ENCODE measurements around the gene SLC25A44.

Gene SLC25A44

GRCh38 chr1:156244126-156244525 lies 50.2 kb downstream of the SLC25A44 start:
- DNase-seq: no peak

GRCh38 chr1:156244712-156245111 lies 50.8 kb downstream of the SLC25A44 start:
- DNase-seq: no peak

- peak; percentile 9 to 46 for DNase-seq
Observed at GRCh38 chr1:156245451-156246232, 51.7 kb downstream of the SLC25A44 start.

- no peak for DNase-seq
Observed at GRCh38 chr1:156246241-156246780, 52.4 kb downstream of the SLC25A44 start.

- no peak for DNase-seq
Observed at GRCh38 chr1:156246781-156247459, 53.0 kb downstream of the SLC25A44 start.

GRCh38 chr1:156247460-156248322 lies 53.8 kb downstream of the SLC25A44 start, which contains the start of gene PAQR6:
Gene PAQR6 (minus strand): TSS chr1:156248056. CDS start chr1:156246731, 1,325 bp downstream.
- no peak for DNase-seq

- DNase-seq: no peak
Observed at GRCh38 chr1:156248323-156248683, 54.4 kb downstream of the SLC25A44 start.

- DNase-seq: no peak
Observed at GRCh38 chr1:156249593-156249992, 55.7 kb downstream of the SLC25A44 start.

GRCh38 chr1:156251527-156251926 lies 57.6 kb downstream of the SLC25A44 start:
- no peak for DNase-seq

GRCh38 chr1:156253634-156254033 lies 59.7 kb downstream of the SLC25A44 start:
- DNase-seq: no peak

GRCh38 chr1:156257711-156258110 lies 63.8 kb downstream of the SLC25A44 start:
- DNase-seq: no peak

GRCh38 chr1:156258859-156259258 lies 65.0 kb downstream of the SLC25A44 start:
- DNase-seq: no peak

GRCh38 chr1:156259805-156260204 lies 65.9 kb downstream of the SLC25A44 start:
- no peak for DNase-seq

GRCh38 chr1:156260896-156261295 lies 67.0 kb downstream of the SLC25A44 start:
- DNase-seq: no peak
